Right lobe of liver (tissue), 6 donors: ENCODE data around the gene NFIB. TPM values are rescaled to one million over a fixed set of nuclear protein-coding genes. Genes with fewer than 3 reads are reported as not detected.

Experiments
- ATAC-seq, 4 donors: fragments of 200-7000 bp; cut with Tn5 transposase; one replicate each; pipeline ENCODE4 v1.9.1; 2020; ENCODE audit warnings: mild to moderate bottlenecking in 4 of 4, moderate library complexity in 4 of 4
- DNase-seq, 3 donors: peaks; one replicate each; pipeline ENCODE4 v3.0.0-alpha.2; 2020
- H3K27ac ChIP-seq, 3 donors: fragments of 200-600 bp; one replicate each; pipeline ENCODE4 v1.8.0; 2022
- H3K27me3 ChIP-seq, 2 donors: fragments of 200-600 bp; one replicate each; pipeline ENCODE4 v1.8.0; 2022
- H3K36me3 ChIP-seq, 4 donors: fragments of 200-600 bp; sonication (generic) in 1 of 4; one replicate each; pipeline versions ENCODE4 v1.5.1 to v1.8.0; 2017 to 2022; ENCODE audit warnings: control low read depth in 1 of 4
- H3K4me1 ChIP-seq, 4 donors: fragments of 200-600 bp; sonication (generic) in 1 of 4; one replicate each; pipeline versions ENCODE4 v1.5.1 to v1.8.0; 2017 to 2022; ENCODE audit warnings: control low read depth in 1 of 4
- H3K4me3 ChIP-seq, 3 donors: fragments of 200-600 bp; one replicate each; pipeline ENCODE4 v1.8.0; 2022
- H3K9me3 ChIP-seq, 4 donors: fragments of 200-600 bp; sonication (generic) in 1 of 4; one replicate each; pipeline versions ENCODE4 v1.5.1 to v1.8.0; 2017 to 2022; ENCODE audit warnings: control low read depth in 1 of 4
- CTCF ChIP-seq, 4 donors: fragments of 200-600 bp in 3 of 4; fragments of 450-650 bp in 1 of 4; IDR thresholded peaks; one replicate each; pipeline versions ENCODE4 v1.5.1 to v1.8.0; 2016 to 2022; ENCODE audit warnings: antibody characterized with exemption in 4 of 4, mild to moderate bottlenecking in 2 of 4
- POLR2A ChIP-seq: fragments of 450-650 bp; IDR thresholded peaks from one replicate; pipeline ENCODE4 v1.6.1; 2017; ENCODE audit warnings: antibody characterized with exemption, mild to moderate bottlenecking
- WGBS: methylation state at CpG from one replicate; pipeline ENCODE4 v1.1.6; 2018; ENCODE audit warnings: low coverage, low lambda C conversion rate; ENCODE audit not compliant: insufficient coverage; ENCODE audit errors: missing lambda C conversion rate; 5-methylcytosine and 5-hydroxymethylcytosine counted together
- intact Hi-C, 2 donors: fragments of 100-400 bp; cut with DNase I; formaldehyde crosslinking; loops; one replicate each; pipeline versions ENCODE4 v1.11.2 to v1.14.1; 2022
- total RNA-seq, 6 experiments: library from RNA; depleted of rRNA in 2 of 6; stranded (reverse); fragments of >200 nt in 2 of 6; fragmentation: NEBNext Ultra II Directional in 3 of 6; extraction: Animal tissue kit (Norgen Biotek cat#: 25700) in 3 of 6; gene quantifications; one replicate each; pipeline versions ENCODE4 v1.1.0 to v1.2.4, GENCODE V29; 2016 to 2023
- donor health status: DM: no; HTN: yes; CAD: no.
- donor health status: DM: no; HTN: no; CAD: no.
- donor health status: DM: no; HTN: no; CAD: no.
- donor health status: DM: no; HTN: yes; CAD: no.
- donor health status: DM: no; HTN: yes; CAD: no.

The NFIB gene
- total RNA-seq, 6 experiments from 2014 or later, result 23.0 to 45.3 (median 39.6) TPM

- peak overlapping the region; percentile 67 to 95 (median 73) for H3K27ac ChIP-seq
- intact Hi-C loops, result no loop called here
- H3K27me3 ChIP-seq, result no peaks in the 10 kb centered on the region
- H3K36me3 ChIP-seq, result no peaks in the 10 kb centered on the region
- H3K4me1 ChIP-seq, result peaks cover 0 to 23% (median 10%) of the 10 kb centered on the region in 4 donors
- ATAC-seq (peak; percentile 93 to 95 (median 93)), DNase-seq (peak; percentile 84 to 94 (median 87))
- H3K9me3 ChIP-seq, result no peaks in the 10 kb centered on the region
- peak overlapping the region in 2 of 3 donors; percentile 8 to 18 for H3K4me3 ChIP-seq
- TF ChIP-seq POLR2A (no peak), CTCF (IDR thresholded peaks at IDR 0.05) (no peak)
- 14% methylated on average over 9 of the region's 10 CpGs for WGBS
Measured at GRCh38 chr9:14251154-14252071, 62.5 kb downstream of the NFIB start.

GRCh38 chr9:14250794-14251153 lies 63.2 kb downstream of the NFIB start:
- ATAC-seq (no peak), DNase-seq (no peak)
- TF ChIP-seq CTCF (IDR thresholded peaks at IDR 0.05), result no peak
- TF ChIP-seq POLR2A, result no peak
- Histone ChIP-seq H3K4me3 (no peak overlapping the region), H3K27me3 (no peaks in the 10 kb centered on the region), H3K9me3 (no peaks in the 10 kb centered on the region), H3K27ac (peak overlapping the region in 2 of 3 donors; percentile 73 to 95), H3K36me3 (no peaks in the 10 kb centered on the region), H3K4me1 (peaks cover 0 to 19% (median 9%) of the 10 kb centered on the region in 4 donors)
- intact Hi-C loops, result no loop called here
- 20% methylated on average over 1 of the region's 1 CpG for WGBS

- H3K27ac ChIP-seq, result no peak overlapping the region
- no peaks in the 10 kb centered on the region for H3K27me3 ChIP-seq
- TF ChIP-seq CTCF (IDR thresholded peaks at IDR 0.05) (no peak), POLR2A (no peak)
- H3K4me3 ChIP-seq, result no peak overlapping the region
- WGBS, result 76% methylated on average over 2 of the region's 2 CpGs
- H3K36me3 ChIP-seq, result no peaks in the 10 kb centered on the region
- DNase-seq (no peak), ATAC-seq (no peak)
- intact Hi-C loops, result no loop called here
- H3K4me1 ChIP-seq, result peaks cover 0 to 20% (median 9%) of the 10 kb centered on the region in 4 donors
- H3K9me3 ChIP-seq, result no peaks in the 10 kb centered on the region
Measured at GRCh38 chr9:14249527-14249926, 64.4 kb downstream of the NFIB start.

- Histone ChIP-seq H3K27me3 (no peaks in the 10 kb centered on the region), H3K36me3 (no peaks in the 10 kb centered on the region), H3K4me3 (no peak overlapping the region), H3K9me3 (no peaks in the 10 kb centered on the region), H3K27ac (no peak overlapping the region), H3K4me1 (peaks cover 0 to 22% (median 7%) of the 10 kb centered on the region in 4 donors)
- DNase-seq, result no peak
- no peak for TF ChIP-seq CTCF (IDR thresholded peaks at IDR 0.05)
- no peak for TF ChIP-seq POLR2A
- intact Hi-C loops, result no loop called here
- WGBS, result 92% methylated on average over 1 of the region's 1 CpG
- ATAC-seq, result no peak
Measured at GRCh38 chr9:14248149-14248548, 65.8 kb downstream of the NFIB start.
